Mucosa of rectum (tissue), 2 donors: ENCODE measurements around the gene GRM1.

Experiments
- H3K27ac ChIP-seq, 2 donors: one replicate each; pipeline ENCODE4 v1.7.0; 2013; ENCODE audit warnings: inconsistent platforms in 2 of 2, low read depth in 2 of 2, low read length in 2 of 2
- H3K27me3 ChIP-seq, 2 donors: one replicate each; pipeline ENCODE4 v1.7.0; 2013; ENCODE audit warnings: low read length in 2 of 2; ENCODE audit not compliant: control insufficient read depth in 2 of 2, insufficient read depth in 2 of 2
- H3K36me3 ChIP-seq, 2 donors: one replicate each; pipeline ENCODE4 v1.7.0; 2013; ENCODE audit warnings: low read length in 2 of 2; ENCODE audit not compliant: control insufficient read depth in 2 of 2, insufficient read depth in 2 of 2
- H3K4me1 ChIP-seq, 2 donors: one replicate each; pipeline ENCODE4 v1.7.0; 2013; ENCODE audit warnings: low read length in 2 of 2, mild to moderate bottlenecking in 1 of 2; ENCODE audit not compliant: control insufficient read depth in 2 of 2, insufficient read depth in 2 of 2
- H3K4me3 ChIP-seq, 2 donors: one replicate each; pipeline ENCODE4 v1.7.0; 2013; ENCODE audit warnings: low read length in 2 of 2
- H3K9ac ChIP-seq, 2 donors: one replicate each; pipeline ENCODE4 v1.7.0; 2013; ENCODE audit warnings: low read length in 2 of 2, low read depth in 1 of 2, mild to moderate bottlenecking in 1 of 2
- H3K9me3 ChIP-seq, 2 donors: one replicate each; pipeline ENCODE4 v1.7.0; 2013; ENCODE audit warnings: low read length in 2 of 2; ENCODE audit not compliant: control insufficient read depth in 2 of 2
- donor health status: healthy.
- donor health status: Normal muscosa, but diverticular disease.

GRM1 gene

DNA sequence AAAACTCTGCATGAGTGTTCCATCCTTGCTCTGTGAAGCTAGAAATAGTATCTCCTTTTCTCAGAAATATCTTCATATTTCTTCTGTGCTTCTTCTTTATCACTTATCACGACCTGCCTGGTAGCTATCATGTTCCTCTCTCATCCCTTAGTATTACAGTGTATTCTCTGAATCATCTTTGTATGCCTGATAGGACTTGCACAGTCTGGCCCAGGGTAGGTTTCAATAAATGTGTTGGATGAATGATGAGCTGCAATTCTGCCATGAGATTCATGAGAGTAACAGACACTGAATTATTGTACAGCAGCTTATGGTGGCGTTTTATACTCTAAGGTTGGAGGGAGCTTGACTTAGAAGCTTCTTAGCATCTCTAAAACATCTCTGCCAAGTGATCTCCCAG lies 66.6 kb downstream of the GRM1 start:
- H3K4me3 ChIP-seq = no peak overlapping the region
- H3K27ac ChIP-seq = no peak overlapping the region
- H3K36me3 ChIP-seq = no peaks in the 10 kb centered on the region
- no peaks in the 10 kb centered on the region for H3K9me3 ChIP-seq
- H3K9ac ChIP-seq = no peak overlapping the region
- H3K4me1 ChIP-seq = no peaks in the 10 kb centered on the region
- H3K27me3 ChIP-seq = no peaks in the 10 kb centered on the region

DNA sequence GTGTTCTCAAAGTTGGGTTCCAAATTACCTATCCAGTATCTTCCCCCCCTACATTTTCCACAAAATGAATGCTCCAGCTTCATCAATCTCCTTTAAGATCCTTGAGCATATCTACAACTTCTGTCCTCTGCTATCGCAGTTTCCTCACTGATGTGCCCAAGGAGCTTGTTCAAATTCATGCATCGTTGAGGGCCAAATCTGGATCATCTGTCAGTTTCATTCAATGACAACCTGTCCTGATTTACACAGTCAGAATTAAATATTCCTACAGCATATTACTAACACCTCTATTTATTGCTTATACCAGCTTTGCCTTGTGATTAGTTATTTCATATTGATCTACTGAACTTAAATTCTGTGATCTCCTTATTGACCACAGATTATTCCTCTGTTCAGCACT lies 68.7 kb downstream of the GRM1 start:
- Histone ChIP-seq H3K27me3 (no peaks in the 10 kb centered on the region), H3K36me3 (no peaks in the 10 kb centered on the region), H3K4me1 (no peaks in the 10 kb centered on the region), H3K4me3 (no peak overlapping the region), H3K27ac (no peak overlapping the region), H3K9ac (no peak overlapping the region), H3K9me3 (no peaks in the 10 kb centered on the region)

GRCh38 chr6:146100776-146101175 lies 71.9 kb downstream of the GRM1 start:
- Histone ChIP-seq H3K27ac (no peak overlapping the region), H3K9me3 (no peaks in the 10 kb centered on the region), H3K4me3 (no peak overlapping the region), H3K4me1 (no peaks in the 10 kb centered on the region), H3K9ac (no peak overlapping the region), H3K36me3 (no peaks in the 10 kb centered on the region), H3K27me3 (no peaks in the 10 kb centered on the region)

DNA sequence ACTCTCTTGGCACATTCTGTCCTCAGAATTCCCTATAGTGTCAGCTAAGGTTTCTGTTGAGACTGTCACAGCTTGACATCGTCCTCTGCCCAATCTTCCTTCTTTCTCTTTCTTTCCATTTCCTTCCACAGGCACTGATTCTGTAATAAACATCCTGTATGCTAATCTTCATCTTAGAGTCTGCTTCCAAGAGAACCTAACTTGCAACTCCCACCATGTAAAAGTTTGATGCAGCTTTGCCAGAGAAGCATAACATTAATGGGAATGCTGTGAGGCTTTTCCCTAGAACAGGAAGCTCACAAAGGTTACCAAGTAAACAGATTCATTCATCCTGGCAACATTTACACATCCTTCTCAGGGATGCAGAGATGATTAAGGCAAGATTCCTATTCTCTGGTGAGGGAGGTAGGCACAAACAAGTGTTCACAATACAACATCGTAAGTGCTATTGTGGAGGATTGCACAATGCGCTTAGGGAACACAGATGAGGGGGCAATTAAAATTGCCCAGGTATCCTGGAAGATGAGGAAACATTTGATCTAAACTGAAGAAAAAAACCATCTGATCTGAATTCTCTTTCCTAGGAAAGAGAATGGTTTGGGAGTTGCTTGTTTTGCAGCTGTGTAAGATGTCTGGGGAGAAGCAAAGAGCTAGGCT lies 74.7 kb downstream of the GRM1 start:
- H3K36me3 ChIP-seq = no peaks in the 10 kb centered on the region
- H3K27me3 ChIP-seq = no peaks in the 10 kb centered on the region

DNA sequence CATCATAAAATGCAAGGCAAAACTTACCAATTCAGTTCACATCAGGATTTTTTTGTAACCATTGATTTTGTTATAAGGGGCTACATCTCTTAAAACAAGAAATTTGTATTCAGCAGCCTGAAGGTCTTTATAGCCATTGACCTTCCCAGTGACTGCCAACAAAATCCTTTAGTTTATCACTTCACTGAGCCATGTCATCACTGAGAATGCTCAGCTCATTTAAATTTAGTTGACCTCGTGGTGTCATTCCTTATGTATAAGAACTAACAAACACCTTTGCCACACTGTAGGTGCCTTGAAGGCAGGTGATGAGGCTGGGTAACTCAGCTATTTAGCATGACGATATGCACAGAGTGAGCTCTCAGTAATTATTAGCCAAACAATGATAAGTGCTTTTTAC lies 77.7 kb downstream of the GRM1 start:
- Histone ChIP-seq H3K27ac (no peak overlapping the region), H3K9me3 (no peaks in the 10 kb centered on the region), H3K27me3 (no peaks in the 10 kb centered on the region), H3K4me3 (no peak overlapping the region), H3K4me1 (no peaks in the 10 kb centered on the region), H3K9ac (no peak overlapping the region), H3K36me3 (no peaks in the 10 kb centered on the region)

More for the DNA sequence above, 74.7 kb downstream of the GRM1 start:
- no peak overlapping the region for H3K4me3 ChIP-seq
- H3K9ac ChIP-seq = no peak overlapping the region
- no peak overlapping the region for H3K27ac ChIP-seq
- H3K4me1 ChIP-seq = no peaks in the 10 kb centered on the region
- H3K9me3 ChIP-seq = no peaks in the 10 kb centered on the region

- Histone ChIP-seq H3K4me3 (no peak overlapping the region), H3K27me3 (no peaks in the 10 kb centered on the region), H3K9ac (no peak overlapping the region), H3K9me3 (no peaks in the 10 kb centered on the region), H3K4me1 (no peaks in the 10 kb centered on the region), H3K27ac (no peak overlapping the region), H3K36me3 (no peaks in the 10 kb centered on the region)
Observed at GRCh38 chr6:146110990-146111389, 82.1 kb downstream of the GRM1 start.

DNA sequence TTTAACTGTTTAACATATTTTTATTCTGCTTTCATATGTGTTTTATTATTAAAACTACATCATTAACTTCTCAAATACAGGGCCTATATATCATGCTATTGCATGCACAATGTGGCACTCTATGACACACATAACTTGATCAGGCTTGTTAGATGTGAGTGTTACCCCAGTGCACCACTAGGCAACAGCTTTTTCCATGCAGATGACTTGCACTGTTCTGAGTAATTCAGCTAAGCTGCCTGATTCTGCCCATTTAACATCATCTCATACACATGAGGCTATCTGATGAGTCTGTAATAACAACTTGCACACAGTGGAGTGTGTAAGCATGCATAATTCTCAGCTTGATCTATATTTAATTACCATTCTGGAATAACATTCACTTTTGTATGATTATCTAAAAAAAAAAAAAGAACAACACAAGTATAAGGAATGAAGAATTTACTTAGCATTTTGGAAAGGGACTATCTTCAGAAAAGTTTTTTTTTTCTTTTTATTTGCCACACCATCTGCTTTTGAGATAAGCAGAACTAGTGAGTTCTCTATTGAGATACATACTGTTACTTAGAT lies 83.1 kb downstream of the GRM1 start:
- no peak overlapping the region for H3K9ac ChIP-seq
- no peaks in the 10 kb centered on the region for H3K36me3 ChIP-seq
- H3K27ac ChIP-seq = no peak overlapping the region
- no peaks in the 10 kb centered on the region for H3K27me3 ChIP-seq
- no peak overlapping the region for H3K4me3 ChIP-seq
- no peaks in the 10 kb centered on the region for H3K9me3 ChIP-seq
- no peaks in the 10 kb centered on the region for H3K4me1 ChIP-seq

- Histone ChIP-seq H3K9ac (no peak overlapping the region), H3K27me3 (no peaks in the 10 kb centered on the region), H3K4me1 (no peaks in the 10 kb centered on the region), H3K27ac (no peak overlapping the region), H3K9me3 (no peaks in the 10 kb centered on the region), H3K4me3 (no peak overlapping the region), H3K36me3 (no peaks in the 10 kb centered on the region)
Observed at GRCh38 chr6:146113084-146113623, 84.3 kb downstream of the GRM1 start.

GRCh38 chr6:146123616-146124015 lies 94.8 kb downstream of the GRM1 start:
- Histone ChIP-seq H3K27me3 (no peaks in the 10 kb centered on the region), H3K4me1 (no peaks in the 10 kb centered on the region), H3K36me3 (no peaks in the 10 kb centered on the region), H3K9me3 (no peaks in the 10 kb centered on the region), H3K27ac (no peak overlapping the region), H3K4me3 (no peak overlapping the region), H3K9ac (no peak overlapping the region)

GRCh38 chr6:146127447-146128215 lies 98.8 kb downstream of the GRM1 start:
- H3K27ac ChIP-seq = no peak overlapping the region
- H3K4me1 ChIP-seq = no peaks in the 10 kb centered on the region
- no peaks in the 10 kb centered on the region for H3K36me3 ChIP-seq
- no peaks in the 10 kb centered on the region for H3K9me3 ChIP-seq
- no peak overlapping the region for H3K4me3 ChIP-seq
- H3K27me3 ChIP-seq = no peaks in the 10 kb centered on the region
- no peak overlapping the region for H3K9ac ChIP-seq
